Esophagus squamous epithelium (tissue), 5 donors: Measurements from ENCODE around the gene TMEM129. TPM values are rescaled to one million over a fixed set of nuclear protein-coding genes. Genes with fewer than 3 reads are reported as not detected.

ENCODE experiments used
- DNase-seq: peaks from one replicate; lab custom pipeline; 2025; lab: John Stamatoyannopoulos, UW
- H3K27ac ChIP-seq, 4 donors: fragments of 200-600 bp; sonication (generic); one replicate each; pipeline ENCODE4 v1.5.1; 2016 to 2019; ENCODE audit warnings: mild to moderate bottlenecking in 1 of 4
- H3K27me3 ChIP-seq, 4 donors: fragments of 200-600 bp; sonication (generic); 1 replicate in 3 of 4; 2 replicates in 1 of 4; pipeline versions ENCODE4 v1.5.1 to v1.6.0; 2017 to 2021; ENCODE audit warnings: antibody characterized with exemption in 1 of 4
- H3K36me3 ChIP-seq, 3 donors: fragments of 200-600 bp; sonication (generic); one replicate each; pipeline ENCODE4 v1.5.1; 2016 to 2019
- H3K4me1 ChIP-seq, 3 donors: fragments of 200-600 bp; sonication (generic); one replicate each; pipeline ENCODE4 v1.5.1; 2017 to 2019
- H3K4me3 ChIP-seq, 4 donors: fragments of 200-600 bp; sonication (generic); 1 replicate in 3 of 4; 2 replicates in 1 of 4; pipeline ENCODE4 v1.5.1; 2016 to 2019; ENCODE audit warnings: mild to moderate bottlenecking in 2 of 4, moderate library complexity in 1 of 4
- H3K9me3 ChIP-seq, 3 donors: fragments of 200-600 bp; sonication (generic); one replicate each; pipeline ENCODE4 v1.5.1; 2016 to 2019
- POLR2A ChIP-seq, 4 donors: fragments of 450-650 bp; IDR thresholded peaks; one replicate each; pipeline ENCODE4 v1.6.1; 2017; ENCODE audit warnings: antibody characterized with exemption in 4 of 4, mild to moderate bottlenecking in 4 of 4, moderate library complexity in 3 of 4
- WGBS, 2 donors: methylation state at CpG; one replicate each; pipeline ENCODE4 v1.1.5; 2018; 5-methylcytosine and 5-hydroxymethylcytosine counted together
- intact Hi-C: fragments of 100-400 bp; cut with DNase I; formaldehyde crosslinking; loops from one replicate; pipeline ENCODE4 v1.15.0; 2022
- total RNA-seq, 4 donors: library from RNA; depleted of rRNA; stranded (reverse); fragments of >200 nt; gene quantifications; one replicate each; pipeline ENCODE4 v1.1.0, GENCODE V29; 2016
- TF ChIP-seq, protein P1 (sequence below), 6 experiments: fragments of 450-650 bp in 4 of 6; fragments of 200-600 bp in 2 of 6; sonication (generic) in 2 of 6; IDR thresholded peaks; one replicate each; pipeline ENCODE4 v1.5.1; 2016 to 2019; ENCODE audit warnings: antibody characterized with exemption in 6 of 6, mild to moderate bottlenecking in 4 of 6, moderate library complexity in 4 of 6
- donor health status: DM: yes; HTN: yes; CAD: no.

TMEM129 gene
- total RNA-seq, 4 donors from 2014 or later, result 30.4 to 47.5 (median 38.3) TPM

DNA sequence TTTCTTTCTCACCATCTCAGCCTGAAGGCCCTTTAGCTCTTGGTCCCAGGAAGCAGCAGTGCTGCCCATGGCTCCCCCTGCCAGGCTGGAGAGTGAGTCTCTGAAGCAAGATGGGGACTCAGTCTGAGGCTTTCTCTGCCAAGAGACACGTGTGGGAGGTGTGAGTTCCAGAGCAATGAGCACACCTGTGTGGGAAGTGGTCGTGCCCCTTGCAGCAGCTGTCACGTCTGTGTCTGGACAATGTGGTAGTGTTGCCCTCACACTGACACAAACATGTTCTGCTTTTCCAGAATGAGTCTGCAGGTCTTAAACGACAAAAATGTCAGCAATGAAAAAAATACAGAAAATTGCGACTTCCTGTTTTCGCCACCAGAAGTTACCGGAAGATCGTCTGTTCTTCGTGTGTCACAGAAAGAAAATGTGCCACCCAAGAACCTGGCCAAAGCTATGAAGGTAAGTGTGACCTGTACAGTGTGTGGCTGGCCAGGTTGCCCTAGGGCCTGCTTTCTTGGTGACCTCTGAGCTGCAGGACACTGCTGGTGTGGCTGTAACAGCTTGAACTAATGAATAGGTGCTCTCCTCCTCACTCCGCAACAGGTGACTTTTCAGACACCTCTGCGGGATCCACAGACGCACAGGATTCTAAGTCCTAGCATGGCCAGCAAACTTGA lies 2.1 kb upstream of the TMEM129 start:
- H3K4me1 ChIP-seq, result peaks cover 53 to 68% (median 54%) of the 10 kb centered on the region in 3 donors
- no peaks in the 10 kb centered on the region for H3K27me3 ChIP-seq
- TF ChIP-seq, protein P1, sequence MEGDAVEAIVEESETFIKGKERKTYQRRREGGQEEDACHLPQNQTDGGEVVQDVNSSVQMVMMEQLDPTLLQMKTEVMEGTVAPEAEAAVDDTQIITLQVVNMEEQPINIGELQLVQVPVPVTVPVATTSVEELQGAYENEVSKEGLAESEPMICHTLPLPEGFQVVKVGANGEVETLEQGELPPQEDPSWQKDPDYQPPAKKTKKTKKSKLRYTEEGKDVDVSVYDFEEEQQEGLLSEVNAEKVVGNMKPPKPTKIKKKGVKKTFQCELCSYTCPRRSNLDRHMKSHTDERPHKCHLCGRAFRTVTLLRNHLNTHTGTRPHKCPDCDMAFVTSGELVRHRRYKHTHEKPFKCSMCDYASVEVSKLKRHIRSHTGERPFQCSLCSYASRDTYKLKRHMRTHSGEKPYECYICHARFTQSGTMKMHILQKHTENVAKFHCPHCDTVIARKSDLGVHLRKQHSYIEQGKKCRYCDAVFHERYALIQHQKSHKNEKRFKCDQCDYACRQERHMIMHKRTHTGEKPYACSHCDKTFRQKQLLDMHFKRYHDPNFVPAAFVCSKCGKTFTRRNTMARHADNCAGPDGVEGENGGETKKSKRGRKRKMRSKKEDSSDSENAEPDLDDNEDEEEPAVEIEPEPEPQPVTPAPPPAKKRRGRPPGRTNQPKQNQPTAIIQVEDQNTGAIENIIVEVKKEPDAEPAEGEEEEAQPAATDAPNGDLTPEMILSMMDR (IDR thresholded peaks at IDR 0.05), result no peak
- no peak for TF ChIP-seq POLR2A (IDR thresholded peaks at IDR 0.05)
- 53 to 80% methylated on average over 10 to 11 of the region's 12 CpGs for WGBS, 2 donors
- H3K36me3 ChIP-seq, result peaks cover 0 to 16% (median under 1%) of the 10 kb centered on the region in 3 donors
- intact Hi-C loops, result no loop called here
- no peak for DNase-seq
- no peaks in the 10 kb centered on the region for H3K9me3 ChIP-seq
- peak overlapping the region in 2 of 4 donors; percentile 12 to 40 for H3K4me3 ChIP-seq
- peak overlapping the region; percentile 55 to 99 (median 88) for H3K27ac ChIP-seq

DNA sequence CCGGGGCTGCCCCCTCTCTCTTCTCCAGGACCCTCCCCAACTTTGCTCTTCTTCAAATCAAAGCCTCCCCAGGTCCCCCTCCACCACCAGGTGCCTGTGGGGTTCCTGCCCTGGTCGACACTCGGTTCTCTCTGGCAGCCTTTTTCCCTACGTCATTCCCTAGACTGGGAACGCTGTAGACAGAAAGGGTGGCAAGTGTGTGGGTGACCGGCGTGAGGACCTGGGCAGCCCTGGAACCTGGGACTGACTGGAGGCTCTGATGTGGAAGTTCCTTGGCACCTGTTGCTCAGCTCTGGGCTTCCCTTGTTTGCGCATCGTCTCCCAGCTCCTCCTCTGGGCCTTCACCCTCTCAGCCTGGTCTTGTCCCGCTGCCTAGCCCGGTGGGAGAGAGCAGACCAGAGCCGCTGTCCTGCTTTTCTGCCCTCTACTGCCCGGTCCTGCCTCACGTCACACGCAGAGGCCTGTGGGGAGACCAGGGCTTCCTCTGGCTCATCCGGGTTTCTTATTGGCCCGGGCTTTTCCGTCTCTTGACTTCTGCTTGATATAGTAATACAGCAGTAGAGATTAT lies 1.5 kb upstream of the TMEM129 start:
- intact Hi-C loops, result no loop called here
- 36 to 53% methylated on average over 14 to 15 of the region's 18 CpGs for WGBS, 2 donors
- Histone ChIP-seq H3K27ac (peak overlapping the region; percentile 55 to 99 (median 88)), H3K36me3 (peaks cover 6 to 16% (median 7%) of the 10 kb centered on the region in 3 donors), H3K4me1 (peaks cover 53 to 68% (median 55%) of the 10 kb centered on the region in 3 donors), H3K4me3 (peak overlapping the region in 3 of 4 donors; percentile 77 to 89 (median 85)), H3K27me3 (no peaks in the 10 kb centered on the region), H3K9me3 (no peaks in the 10 kb centered on the region)
- TF ChIP-seq POLR2A (IDR thresholded peaks at IDR 0.05), result no peak
- TF ChIP-seq, protein P1 (IDR thresholded peaks at IDR 0.05), result no peak
- no peak for DNase-seq

DNA sequence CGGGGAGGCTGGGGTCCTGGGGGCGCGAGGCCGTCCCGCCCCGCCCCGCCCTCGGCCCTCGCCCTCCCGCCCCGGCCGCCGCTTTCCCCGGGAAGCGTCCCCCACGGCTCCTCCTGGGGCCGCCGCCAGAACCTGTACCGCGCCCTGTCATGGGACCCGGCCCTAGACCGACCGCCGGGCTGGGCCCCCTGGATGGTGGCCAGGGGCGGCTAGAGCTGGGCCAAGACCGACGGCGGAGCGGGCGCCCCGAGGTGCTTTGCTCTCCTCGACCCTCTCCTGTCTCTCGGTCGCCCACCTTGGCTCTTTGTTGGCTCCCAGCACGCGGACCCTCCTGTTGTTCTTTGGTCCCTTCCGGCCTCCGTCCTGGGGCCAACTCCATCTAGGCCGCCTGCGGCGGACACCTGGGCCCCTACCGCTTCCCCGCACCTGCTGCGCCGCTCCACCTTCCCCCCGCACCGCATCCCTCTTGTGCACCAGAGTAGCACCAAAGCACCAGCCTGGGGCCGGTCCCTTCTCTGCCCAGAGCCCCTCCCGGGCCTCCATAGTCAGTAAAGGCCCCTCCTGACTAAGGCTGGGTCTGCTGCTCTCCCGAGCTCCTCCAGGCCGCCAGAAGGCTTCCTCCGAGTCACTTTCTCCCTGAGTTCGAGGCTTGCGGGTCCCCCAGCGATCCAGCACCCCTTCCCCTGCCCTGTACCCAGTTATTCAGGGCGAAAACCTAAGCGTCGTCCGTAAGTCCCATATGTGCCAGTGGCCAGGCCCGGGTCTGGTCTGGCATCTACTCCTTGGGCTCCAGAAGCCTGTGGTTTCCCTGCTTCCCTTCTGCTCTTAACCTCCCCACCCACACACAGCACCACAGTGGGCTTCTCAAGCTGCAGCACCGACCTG lies 785 bp upstream of the TMEM129 start:
- Histone ChIP-seq H3K27ac (peak overlapping the region; percentile 55 to 99 (median 94)), H3K4me3 (peak overlapping the region; percentile 77 to 89 (median 86)), H3K27me3 (no peaks in the 10 kb centered on the region), H3K36me3 (peaks cover 8 to 22% (median 9%) of the 10 kb centered on the region in 3 donors), H3K9me3 (no peaks in the 10 kb centered on the region), H3K4me1 (peaks cover 54 to 68% (median 55%) of the 10 kb centered on the region in 3 donors)
- intact Hi-C loops, result no loop called here
- 6 to 7% methylated on average over 19 to 20 of the region's 61 CpGs for WGBS, 2 donors
- TF ChIP-seq, protein P1 (IDR thresholded peaks at IDR 0.05), result no peak
- no peak for TF ChIP-seq POLR2A (IDR thresholded peaks at IDR 0.05)
- DNase-seq, result no peak

DNA sequence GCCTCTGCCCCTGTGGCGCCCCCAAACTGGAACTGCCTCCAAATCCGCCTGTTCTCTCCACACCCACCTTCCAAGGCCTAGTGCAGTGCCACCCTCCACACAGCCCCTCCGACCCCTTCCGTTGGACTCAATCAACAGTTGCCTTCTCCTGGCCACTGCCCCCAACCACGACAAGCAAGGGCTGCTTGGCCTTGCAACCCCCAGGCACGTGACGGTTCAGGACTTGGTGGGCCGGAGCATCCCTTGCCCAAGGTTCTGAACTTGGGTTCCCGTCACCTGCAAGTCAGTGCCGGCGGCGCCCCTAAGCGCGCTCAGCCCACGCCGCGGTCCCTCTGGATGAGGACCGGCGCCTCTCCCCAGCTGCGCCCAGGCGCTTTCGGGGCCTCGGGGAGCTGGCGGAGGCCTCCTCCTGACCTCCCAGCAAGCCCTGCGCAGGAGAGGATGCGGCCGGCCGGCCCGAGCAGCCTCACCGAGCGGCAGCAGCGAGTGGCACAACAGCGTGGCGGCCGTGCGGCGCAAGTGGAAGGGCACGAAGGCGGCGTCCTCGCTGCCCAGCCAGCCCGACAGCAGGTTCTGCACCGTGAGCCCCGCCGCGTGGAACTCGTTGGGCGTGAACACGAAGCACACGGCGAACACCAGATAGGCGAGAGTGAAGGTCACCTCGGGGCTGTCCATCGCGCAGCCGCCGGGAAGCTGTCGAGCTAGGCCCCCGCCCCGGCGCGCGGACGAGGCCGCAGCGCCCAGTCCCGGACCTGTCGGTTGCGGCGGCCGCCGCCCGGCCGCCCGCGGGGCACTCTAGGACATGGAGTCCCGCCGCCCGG lies 750 bp downstream of the TMEM129 start:
- H3K4me1 ChIP-seq, result peaks cover 49 to 70% (median 49%) of the 10 kb centered on the region in 3 donors
- intact Hi-C loops, result no loop called here
- 2 to 4% methylated on average over 7 to 9 of the region's 79 CpGs for WGBS, 2 donors

More for the DNA sequence above, 750 bp downstream of the TMEM129 start:
- no peaks in the 10 kb centered on the region for H3K9me3 ChIP-seq
- peaks cover 8 to 33% (median 9%) of the 10 kb centered on the region in 3 donors for H3K36me3 ChIP-seq
- peak overlapping the region; percentile 77 to 89 (median 86) for H3K4me3 ChIP-seq
- H3K27ac ChIP-seq, result peak overlapping the region; percentile 93 to 99 (median 94)
- TF ChIP-seq, protein P1 (IDR thresholded peaks at IDR 0.05), result no peak
- TF ChIP-seq POLR2A (IDR thresholded peaks at IDR 0.05), result peak in 2 of 4 donors; percentile 6 to 49
- no peaks in the 10 kb centered on the region for H3K27me3 ChIP-seq
- no peak for DNase-seq
